MM.1S (cell line): ENCODE data around the gene SETBP1.

Source experiments
- DNase-seq: peaks from one replicate; pipeline ENCODE4 v3.0.0-alpha.2; 2015
- H2AFZ ChIP-seq: fragments of 300-600 bp; sonication (generic); 2 replicates; pipeline ENCODE4 v1.6.0; 2016; ENCODE audit warnings: antibody characterized with exemption, low read length
- H3F3A ChIP-seq: fragments of 300-600 bp; sonication (generic); 2 replicates; pipeline ENCODE4 v1.6.1; 2016; ENCODE audit warnings: mild to moderate bottlenecking, antibody characterized with exemption, low read length, moderate library complexity, mixed read lengths; ENCODE audit not compliant: insufficient read depth
- H3K27ac ChIP-seq: fragments of 300-600 bp; sonication (generic); 2 replicates; pipeline ENCODE4 v1.5.1; 2016; ENCODE audit warnings: mild to moderate bottlenecking, low read length
- H3K27me3 ChIP-seq: fragments of 300-600 bp; sonication (generic); replicated peaks from 2 replicates; pipeline ENCODE4 v1.6.0; 2016; ENCODE audit warnings: low read length; ENCODE audit not compliant: insufficient read depth
- H3K36me3 ChIP-seq: fragments of 300-600 bp; sonication (generic); replicated peaks from 2 replicates; pipeline ENCODE4 v1.6.1; 2016; ENCODE audit warnings: mild to moderate bottlenecking, low read length, mixed read lengths; ENCODE audit not compliant: insufficient read depth
- H3K4me1 ChIP-seq: fragments of 300-600 bp; sonication (generic); 2 replicates; pipeline ENCODE4 v1.6.1; 2016; ENCODE audit warnings: low read length, mixed read lengths
- H3K4me2 ChIP-seq: fragments of 300-600 bp; sonication (generic); 2 replicates; pipeline ENCODE4 v1.6.0; 2016; ENCODE audit warnings: low read depth, low read length
- H3K4me3 ChIP-seq: fragments of 300-600 bp; sonication (generic); 2 replicates; pipeline ENCODE4 v1.5.1; 2016; ENCODE audit warnings: low read length, mixed read lengths
- H3K79me2 ChIP-seq: fragments of 300-600 bp; sonication (generic); 2 replicates; pipeline ENCODE4 v1.6.1; 2016; ENCODE audit warnings: mixed run types, low read length, mixed read lengths
- H3K9ac ChIP-seq: fragments of 300-600 bp; sonication (generic); 2 replicates; pipeline ENCODE4 v1.6.1; 2016; ENCODE audit warnings: low read length, mixed read lengths
- H3K9me2 ChIP-seq: fragments of 300-600 bp; sonication (generic); replicated peaks from 2 replicates; pipeline ENCODE4 v1.6.1; 2016; ENCODE audit warnings: mild to moderate bottlenecking, low read length, mixed read lengths; ENCODE audit not compliant: insufficient read depth
- H3K9me3 ChIP-seq: fragments of 300-600 bp; sonication (generic); replicated peaks from 2 replicates; pipeline ENCODE4 v1.6.1; 2016; ENCODE audit warnings: mild to moderate bottlenecking, low read length, mixed read lengths; ENCODE audit not compliant: insufficient read depth
- H4K20me1 ChIP-seq: fragments of 300-600 bp; sonication (generic); 2 replicates; pipeline ENCODE4 v1.6.1; 2016; ENCODE audit warnings: mild to moderate bottlenecking, low read length, moderate library complexity, mixed read lengths; ENCODE audit not compliant: insufficient read depth
- EZH2 ChIP-seq: fragments of 300-600 bp; sonication (generic); optimal IDR thresholded peaks from 2 replicates; pipeline ENCODE3; 2017; ENCODE audit warnings: low read depth, mild to moderate bottlenecking, antibody characterized with exemption, low read length, mixed read lengths
- EZH2phosphoT487 ChIP-seq: fragments of 300-600 bp; sonication (generic); IDR thresholded peaks from 2 replicates; pipeline ENCODE4 v1.6.1; 2018; ENCODE audit warnings: antibody characterized with exemption, low read length
- TF ChIP-seq, protein P1 (sequence below): fragments of 300-600 bp; sonication (generic); IDR thresholded peaks from 2 replicates; pipeline ENCODE4 v1.5.1; 2016; ENCODE audit warnings: antibody characterized with exemption, low read length, mixed read lengths

Gene SETBP1

DNA sequence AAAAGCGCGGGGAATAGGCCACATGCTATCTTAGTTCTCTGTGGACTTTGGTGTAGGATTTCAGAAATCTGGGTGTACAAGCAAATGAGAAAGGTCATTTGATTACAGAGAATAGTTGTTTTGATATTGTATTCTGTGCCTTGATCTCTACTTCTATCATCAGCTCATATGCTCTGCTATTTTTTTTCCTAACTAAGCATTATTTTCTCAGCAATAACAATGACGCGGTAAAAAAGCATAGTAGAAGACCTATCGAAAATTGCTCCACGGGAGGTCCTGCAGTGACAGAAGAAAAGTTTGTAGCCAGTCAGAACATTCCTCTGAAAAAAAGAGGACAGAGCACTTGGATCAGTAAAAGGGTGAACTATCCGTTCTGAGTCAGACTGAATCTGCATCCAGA, 2.8 kb upstream of the SETBP1 start:
- DNase-seq: no peak
- Histone ChIP-seq H2AFZ (no peak overlapping the region), H3K4me3 (no peak overlapping the region)

DNA sequence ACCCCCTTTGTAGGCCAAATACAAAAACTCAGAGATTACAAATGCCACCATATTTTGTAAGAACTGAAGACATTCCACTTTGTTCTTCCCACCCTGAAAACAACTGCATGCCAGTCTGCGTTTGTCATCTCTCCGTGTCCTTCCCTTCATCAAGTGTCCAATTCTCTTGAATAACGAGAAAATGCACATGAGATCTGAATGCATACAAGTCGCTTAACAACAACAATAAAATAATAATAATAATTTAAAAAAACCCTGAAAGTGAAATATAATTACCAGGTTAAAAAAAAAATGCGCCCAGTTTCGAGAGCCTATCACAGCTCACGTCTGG, 2.0 kb upstream of the SETBP1 start:
- no peaks in the 10 kb centered on the region for H3K9me3 ChIP-seq
- peak overlapping the region; percentile 54; the same call in 1 of the 2 replicates for H3K4me2 ChIP-seq
- peak overlapping the region; percentile 98; the same call in 1 of the 2 replicates for H3K9ac ChIP-seq
- DNase-seq: no peak
- peak overlapping the region; percentile 97; the same call in 1 of the 2 replicates for H3K27ac ChIP-seq
- H3K4me1 ChIP-seq: peaks cover 11% of the 10 kb centered on the region
- H4K20me1 ChIP-seq: no peaks in the 10 kb centered on the region
- H3K4me3 ChIP-seq: peak overlapping the region; percentile 43; the same call in 1 of the 2 replicates
- H3K79me2 ChIP-seq: peaks cover 30% of the 10 kb centered on the region
- no peaks in the 10 kb centered on the region for H3K9me2 ChIP-seq
- no peaks in the 10 kb centered on the region for H3K36me3 ChIP-seq
- no peak overlapping the region for H2AFZ ChIP-seq
- no peaks in the 10 kb centered on the region for H3K27me3 ChIP-seq
- TF ChIP-seq, protein P1, sequence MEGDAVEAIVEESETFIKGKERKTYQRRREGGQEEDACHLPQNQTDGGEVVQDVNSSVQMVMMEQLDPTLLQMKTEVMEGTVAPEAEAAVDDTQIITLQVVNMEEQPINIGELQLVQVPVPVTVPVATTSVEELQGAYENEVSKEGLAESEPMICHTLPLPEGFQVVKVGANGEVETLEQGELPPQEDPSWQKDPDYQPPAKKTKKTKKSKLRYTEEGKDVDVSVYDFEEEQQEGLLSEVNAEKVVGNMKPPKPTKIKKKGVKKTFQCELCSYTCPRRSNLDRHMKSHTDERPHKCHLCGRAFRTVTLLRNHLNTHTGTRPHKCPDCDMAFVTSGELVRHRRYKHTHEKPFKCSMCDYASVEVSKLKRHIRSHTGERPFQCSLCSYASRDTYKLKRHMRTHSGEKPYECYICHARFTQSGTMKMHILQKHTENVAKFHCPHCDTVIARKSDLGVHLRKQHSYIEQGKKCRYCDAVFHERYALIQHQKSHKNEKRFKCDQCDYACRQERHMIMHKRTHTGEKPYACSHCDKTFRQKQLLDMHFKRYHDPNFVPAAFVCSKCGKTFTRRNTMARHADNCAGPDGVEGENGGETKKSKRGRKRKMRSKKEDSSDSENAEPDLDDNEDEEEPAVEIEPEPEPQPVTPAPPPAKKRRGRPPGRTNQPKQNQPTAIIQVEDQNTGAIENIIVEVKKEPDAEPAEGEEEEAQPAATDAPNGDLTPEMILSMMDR: no peak
- TF ChIP-seq EZH2 (no peak), EZH2phosphoT487 (no peak)
- H3F3A ChIP-seq: peaks cover 26% of the 10 kb centered on the region

More for the DNA sequence above, 2.8 kb upstream of the SETBP1 start:
- no peak overlapping the region for H3K4me2 ChIP-seq
- H3K27ac ChIP-seq: no peak overlapping the region
- no peaks in the 10 kb centered on the region for H3K36me3 ChIP-seq
- peaks cover 5% of the 10 kb centered on the region; the same call in 1 of the 2 replicates for H3K4me1 ChIP-seq
- H4K20me1 ChIP-seq: no peaks in the 10 kb centered on the region
- peaks cover 26% of the 10 kb centered on the region for H3F3A ChIP-seq
- TF ChIP-seq EZH2phosphoT487 (no peak), EZH2 (no peak)
- TF ChIP-seq, protein P1: no peak
- no peaks in the 10 kb centered on the region for H3K9me3 ChIP-seq
- no peak overlapping the region for H3K9ac ChIP-seq
- H3K27me3 ChIP-seq: no peaks in the 10 kb centered on the region
- peaks cover 22% of the 10 kb centered on the region for H3K79me2 ChIP-seq
- no peaks in the 10 kb centered on the region for H3K9me2 ChIP-seq

DNA sequence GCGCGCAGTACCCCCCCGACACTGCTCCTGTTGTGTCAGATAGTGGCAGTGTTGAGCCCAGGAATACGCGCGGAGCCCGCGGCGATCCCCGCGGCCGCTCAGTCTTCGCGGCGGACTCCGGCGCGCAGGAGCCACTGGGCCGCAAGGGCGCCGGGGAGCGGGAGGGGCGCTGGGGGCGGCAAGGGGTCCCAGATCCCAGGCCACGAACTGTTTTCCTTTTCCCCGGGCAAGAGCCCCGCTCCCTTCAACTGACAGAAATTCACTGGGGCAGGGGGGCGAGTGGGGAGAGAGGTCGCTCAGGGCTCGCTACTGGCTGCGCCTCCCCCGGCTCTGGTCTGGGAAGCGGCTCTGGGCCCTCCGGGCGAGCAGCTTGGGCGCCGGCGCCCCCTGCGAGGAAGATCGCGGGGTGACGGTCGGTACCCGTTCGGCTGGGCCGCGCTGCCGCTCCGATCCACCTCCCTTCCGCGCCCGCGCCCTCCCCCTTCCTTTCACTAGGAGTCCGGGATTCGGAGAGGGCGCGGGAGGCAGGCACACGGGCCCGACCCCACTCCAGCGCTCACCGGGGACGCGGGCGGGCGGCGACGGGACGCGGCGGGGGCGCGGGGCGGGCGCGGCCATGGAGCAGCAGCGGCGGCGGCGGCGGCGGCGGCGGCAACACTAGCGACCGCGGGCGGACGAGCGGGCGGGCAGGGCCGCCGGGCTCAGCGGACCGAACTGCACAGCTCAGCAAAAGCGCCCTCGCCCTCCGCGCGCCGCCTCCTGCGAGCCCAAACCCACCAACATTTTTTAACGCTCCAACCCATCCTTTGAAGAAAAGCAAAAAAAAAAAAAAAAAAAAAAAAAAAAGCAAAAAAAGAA, 1.4 kb upstream of the SETBP1 start:
- H4K20me1 ChIP-seq: no peaks in the 10 kb centered on the region
- TF ChIP-seq, protein P1: peak; percentile 63
- TF ChIP-seq EZH2: no peak
- no peak for TF ChIP-seq EZH2phosphoT487
- H2AFZ ChIP-seq: no peak overlapping the region
- H3K4me3 ChIP-seq: peak overlapping the region; percentile 76
- H3K9me3 ChIP-seq: no peaks in the 10 kb centered on the region
- H3K27ac ChIP-seq: peak overlapping the region; percentile 97
- peaks cover 17% of the 10 kb centered on the region for H3K4me1 ChIP-seq
- H3K4me2 ChIP-seq: peak overlapping the region; percentile 72
- H3K36me3 ChIP-seq: no peaks in the 10 kb centered on the region
- peak overlapping the region; percentile 98 for H3K9ac ChIP-seq
- H3F3A ChIP-seq: peaks cover 26% of the 10 kb centered on the region
- H3K27me3 ChIP-seq: no peaks in the 10 kb centered on the region
- peak; percentile 93 for DNase-seq
- H3K9me2 ChIP-seq: no peaks in the 10 kb centered on the region
- peaks cover 36% of the 10 kb centered on the region for H3K79me2 ChIP-seq
